ENCODE data around the gene FAM72D. TPM values are rescaled to one million over a fixed set of nuclear protein-coding genes. Genes with fewer than 3 reads are reported as not detected.

Gene FAM72D
- 0.93 and 1.1 TPM in 2 replicates for total RNA-seq

DNA sequence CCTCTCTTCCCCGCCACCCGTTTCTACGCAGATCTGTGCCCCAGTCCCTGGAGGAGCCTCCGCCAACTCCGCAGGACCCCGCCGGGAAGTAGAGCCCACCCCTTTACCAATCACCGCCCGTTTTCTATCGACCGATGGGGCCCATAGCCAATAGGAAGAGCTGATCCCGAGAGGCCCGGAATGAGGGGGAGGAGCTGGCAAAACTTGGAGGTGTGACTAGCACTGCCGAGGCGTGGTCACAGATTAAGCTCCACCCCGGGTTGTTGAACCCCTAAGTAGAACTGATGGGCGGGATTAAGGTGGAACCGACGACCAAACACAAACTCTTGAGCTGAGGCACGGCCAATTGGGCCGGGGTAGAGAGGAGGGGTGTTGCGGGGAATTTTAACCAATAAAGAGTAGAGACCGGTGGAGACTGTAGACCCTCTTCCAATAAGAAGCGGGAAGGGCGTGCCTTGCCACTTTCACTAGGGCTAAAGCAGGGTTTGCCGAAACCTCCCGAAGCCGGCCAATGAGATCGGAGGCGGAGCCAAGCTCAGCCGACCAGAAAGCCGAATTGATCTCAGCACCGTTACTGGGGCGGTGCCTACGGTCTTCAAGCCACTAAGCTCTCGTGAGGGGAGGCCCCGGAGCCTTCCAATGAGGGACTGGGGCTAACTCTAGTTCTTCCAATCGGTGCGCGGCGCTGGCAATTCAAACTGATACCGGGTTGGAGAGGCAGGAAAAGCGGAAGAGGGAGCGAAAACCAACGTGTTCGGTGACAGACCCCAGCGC, at the start of gene FAM72D, which contains the start of gene SRGAP2B:
TSS of gene FAM72D (plus strand) at position 691 of the 774 bp plus-strand sequence. CDS start 874 bp downstream, outside the sequence.
TSS of gene SRGAP2B (minus strand) at position 45 of the 774 bp plus-strand sequence. CDS start 2,427 bp downstream, outside the sequence.

Other genes with a start within 250 kb of the FAM72D start
- 32.0 and 41.5 TPM in 2 replicates for gene SRGAP2B, start 646 bp upstream of the FAM72D start, total RNA-seq
- not detected in 2 replicates for gene PPIAL4D, start 146.2 kb downstream of the FAM72D start, total RNA-seq